ENCODE data around the gene MCM6.
"Not testable (repeated sequence)": the region's sequence is repeated elsewhere in the genome, so short reads cannot be mapped to it uniquely, and the experiment has no call there.

Gene MCM6

DNA sequence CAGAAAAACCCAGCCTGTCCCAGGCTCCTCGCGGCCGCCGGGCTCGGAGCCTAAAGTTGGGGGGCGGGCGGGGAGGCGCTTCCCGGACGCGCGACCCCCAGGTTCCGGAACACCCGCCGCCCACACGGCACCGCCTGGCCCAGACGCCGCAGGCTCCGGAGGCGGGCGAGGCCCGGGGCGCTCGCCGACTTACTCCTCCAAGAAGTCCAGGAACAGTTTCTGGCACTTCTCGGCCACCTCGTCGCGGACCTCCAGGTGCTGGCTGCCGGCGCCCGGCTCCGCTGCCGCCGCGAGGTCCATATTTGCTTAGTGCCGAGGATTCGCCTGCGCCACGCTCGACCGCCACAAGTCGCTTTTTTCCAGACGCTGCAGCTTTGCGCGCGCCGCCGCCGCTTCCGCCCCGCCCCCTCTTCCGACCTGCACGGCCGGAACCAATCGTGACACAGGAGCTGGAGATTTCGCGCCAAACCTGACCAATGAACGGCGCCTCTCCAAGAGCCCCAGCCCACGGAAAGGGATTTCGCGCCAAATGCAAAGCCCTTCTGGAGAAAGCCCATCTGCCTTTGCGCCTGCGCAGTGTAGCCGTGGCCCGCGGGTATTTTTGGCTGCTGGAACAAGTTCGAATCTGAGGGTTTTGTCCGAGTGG lies at the start of gene MCM6:
TSS of gene MCM6 (minus strand) at position 378 of the 646 bp plus-strand sequence. CDS start at position 300, 78 bp downstream.
- peak; percentile 99 for DNase-seq

DNA sequence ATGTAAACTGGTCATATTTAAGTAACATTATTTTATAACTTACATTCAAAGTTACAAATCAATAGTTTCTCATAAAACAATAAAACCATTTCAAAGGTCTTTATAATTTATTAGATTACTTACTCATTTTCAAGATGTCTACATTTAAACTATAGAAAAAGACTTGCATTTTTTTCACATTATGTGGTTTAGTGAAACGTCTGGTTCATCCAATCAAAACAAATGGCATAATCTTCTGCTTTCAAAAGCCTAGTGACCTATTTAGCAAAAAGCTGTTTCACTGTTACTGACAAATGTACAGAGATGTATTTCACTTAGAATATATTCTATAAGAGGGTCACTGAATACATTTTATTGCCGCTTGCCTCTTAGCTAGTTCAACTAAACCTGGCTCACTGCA lies 49.3 kb upstream of the MCM6 start:
- DNase-seq, result no peak

DNA sequence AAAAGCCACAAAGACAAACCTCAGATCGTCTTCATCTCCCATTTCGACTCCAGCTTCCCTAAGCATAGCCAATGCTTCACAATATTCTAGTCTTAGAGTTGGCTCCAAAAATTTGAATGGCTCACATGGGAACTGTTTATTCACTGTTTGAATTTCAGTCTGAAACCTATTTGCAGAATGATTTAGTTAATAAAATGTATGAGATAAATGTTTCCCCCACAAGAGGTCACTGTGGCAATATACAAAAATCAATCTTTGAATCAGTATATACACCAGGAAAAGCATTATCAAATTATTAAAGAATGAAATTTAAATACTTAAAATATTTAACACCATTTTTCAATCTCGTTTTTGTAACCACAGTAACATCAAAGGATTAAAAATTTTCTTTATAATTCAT lies 40.0 kb upstream of the MCM6 start:
- DNase-seq, result peak; percentile 8 to 82

DNA sequence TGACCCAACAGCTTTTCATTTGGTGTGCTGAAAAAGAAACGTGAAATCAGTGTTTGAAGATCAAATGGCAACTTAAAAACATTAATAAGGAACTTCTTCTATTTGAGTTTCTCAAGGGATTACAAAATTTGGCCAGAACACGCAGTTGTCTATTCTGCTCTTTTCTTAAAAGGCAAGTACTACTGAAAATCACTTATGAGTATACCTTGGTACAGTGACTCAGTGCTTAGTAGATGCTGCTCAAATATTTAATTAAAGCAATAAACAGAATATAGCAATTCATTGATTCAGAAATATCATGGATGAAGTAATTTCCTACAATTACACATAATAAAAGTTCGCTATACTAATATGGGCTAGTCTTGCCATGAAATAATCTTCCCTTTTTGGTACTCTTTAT lies 38.2 kb upstream of the MCM6 start:
- DNase-seq, result no peak

DNA sequence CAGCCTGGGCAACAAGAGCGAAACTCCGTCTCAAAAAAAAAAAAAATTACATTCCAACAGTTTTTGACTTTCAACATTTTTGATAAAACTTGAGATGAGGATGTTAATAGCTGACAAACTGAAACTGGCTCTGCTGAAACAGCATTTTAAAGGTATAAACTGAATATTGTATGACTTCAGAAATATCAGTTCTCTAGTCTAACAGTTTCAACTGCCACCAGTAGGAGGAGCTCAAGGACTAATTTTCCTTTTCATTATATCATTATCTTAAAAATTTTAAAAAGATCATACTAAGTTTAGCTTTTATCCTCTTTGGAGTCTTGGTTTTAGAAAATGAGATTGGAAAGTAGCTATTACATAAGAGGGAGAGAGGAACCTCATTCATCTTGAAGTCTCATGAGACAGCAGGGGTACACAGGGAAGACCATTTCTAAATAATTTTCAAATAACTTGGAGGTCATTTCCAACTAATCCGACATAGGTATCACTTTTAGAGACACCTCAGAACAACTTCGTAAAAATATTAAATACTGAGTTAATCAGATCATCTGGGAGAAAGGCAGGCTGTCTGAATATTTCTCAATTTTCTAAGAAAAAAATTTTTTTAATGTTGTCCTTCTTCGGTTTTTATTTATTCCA lies 37.6 kb upstream of the MCM6 start:
- peak; percentile 38 to 91 for DNase-seq

DNA sequence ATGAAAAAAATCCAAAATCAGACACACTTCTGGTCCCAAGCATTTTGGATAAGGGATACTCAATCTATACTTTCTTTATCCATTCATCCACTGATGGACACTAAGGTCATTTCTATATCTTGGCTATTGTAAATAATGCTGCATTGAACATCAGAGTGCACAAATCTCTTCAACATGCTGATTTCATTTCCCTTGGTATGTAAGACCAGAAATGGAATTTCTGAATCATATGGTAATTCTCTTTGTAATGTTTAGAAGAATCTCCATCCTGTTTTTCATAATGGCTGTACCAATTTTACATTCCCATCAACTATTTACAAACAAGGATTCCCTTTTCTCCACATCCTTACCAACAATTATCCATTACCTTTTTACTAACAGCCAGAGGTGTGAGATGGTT lies 33.7 kb upstream of the MCM6 start:
- no peak for DNase-seq

DNA sequence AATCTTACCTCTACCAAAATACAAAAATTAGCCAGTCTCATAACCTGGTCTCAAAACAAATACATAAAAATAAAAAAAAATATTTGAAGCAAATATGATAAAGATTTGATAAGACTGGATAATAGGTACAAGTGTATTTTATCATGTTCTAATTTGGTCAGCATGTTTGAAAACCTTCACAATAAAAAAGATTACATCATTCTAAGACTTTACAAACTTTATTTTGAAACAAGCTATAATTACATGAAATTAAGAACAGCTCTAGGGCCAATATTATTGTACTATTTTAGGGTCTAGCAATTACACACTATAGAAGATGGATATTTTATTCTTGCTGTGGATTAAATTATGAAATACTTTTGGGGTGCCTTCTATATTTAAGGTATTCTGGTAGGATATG lies 29.4 kb upstream of the MCM6 start:
- no peak for DNase-seq

DNA sequence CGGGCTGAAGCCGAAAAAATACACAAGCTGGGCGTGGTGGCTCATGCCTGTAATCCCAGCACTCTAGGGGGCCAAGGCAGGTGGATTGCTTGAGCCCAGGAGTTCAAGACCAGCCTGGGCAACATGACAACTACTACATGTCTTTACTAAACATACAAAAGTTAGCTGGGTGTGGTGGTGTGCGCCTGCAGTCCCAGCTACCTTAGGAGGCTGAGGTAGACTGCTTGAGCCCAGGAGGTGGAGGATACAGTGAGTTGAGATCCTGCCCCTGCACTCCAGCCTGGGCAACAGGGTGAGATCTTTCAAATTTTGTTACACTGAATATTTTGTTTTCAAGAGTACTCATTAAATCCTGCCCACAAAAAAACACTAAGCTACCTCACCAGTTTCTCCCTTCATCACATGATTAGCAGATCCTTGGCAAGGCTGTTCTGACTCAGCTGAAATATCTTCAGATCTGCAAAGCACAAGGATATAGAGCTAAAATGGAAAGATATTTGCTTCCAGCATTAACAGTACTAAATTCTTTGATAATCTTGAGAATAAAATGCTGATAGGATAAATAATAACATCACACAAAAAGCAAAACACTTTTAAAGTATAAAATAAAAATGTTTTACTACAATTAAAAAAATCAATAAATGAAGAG lies 28.2 kb upstream of the MCM6 start:
- peak in 1 of 2 donors; percentile 8 for DNase-seq

DNA sequence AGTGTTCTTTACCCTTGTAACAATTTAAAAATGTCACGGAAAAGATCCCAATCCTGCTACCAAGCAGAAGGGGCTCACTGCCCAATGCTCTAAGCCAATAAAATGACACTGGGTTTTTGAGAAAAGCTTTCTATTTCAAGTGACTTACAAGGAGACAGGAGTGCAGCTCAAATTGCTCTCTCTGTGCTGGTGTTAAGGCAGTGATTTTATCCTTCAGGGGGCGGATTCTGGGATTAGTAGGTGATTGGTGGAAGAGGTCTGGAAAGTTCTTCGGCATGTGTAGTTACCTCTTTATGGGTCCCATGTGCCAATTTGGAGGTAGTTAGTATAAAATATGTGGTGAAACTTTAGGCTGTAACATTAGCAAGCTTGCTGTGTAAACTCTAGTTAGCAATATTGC lies 27.4 kb upstream of the MCM6 start:
- DNase-seq, result no peak

DNA sequence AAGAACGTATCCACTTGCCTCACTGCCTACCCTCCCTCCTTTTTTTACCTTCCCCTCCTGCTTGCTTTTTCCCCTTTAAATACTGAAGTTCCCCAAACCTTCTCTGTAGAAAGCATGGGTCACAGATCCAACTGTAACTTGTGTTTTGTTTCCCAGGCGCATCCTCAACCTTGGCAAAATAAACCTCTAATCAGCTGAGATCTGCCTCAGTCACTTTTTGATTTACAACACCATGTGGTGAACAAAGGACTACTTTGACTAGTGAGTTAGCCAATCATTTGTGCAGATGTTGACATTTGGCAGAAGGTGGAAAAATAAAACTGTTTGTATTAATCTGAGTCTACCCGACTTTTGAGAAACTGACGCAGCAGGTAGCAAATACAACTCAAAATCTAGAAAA lies 23.3 kb upstream of the MCM6 start:
- no peak for DNase-seq

DNA sequence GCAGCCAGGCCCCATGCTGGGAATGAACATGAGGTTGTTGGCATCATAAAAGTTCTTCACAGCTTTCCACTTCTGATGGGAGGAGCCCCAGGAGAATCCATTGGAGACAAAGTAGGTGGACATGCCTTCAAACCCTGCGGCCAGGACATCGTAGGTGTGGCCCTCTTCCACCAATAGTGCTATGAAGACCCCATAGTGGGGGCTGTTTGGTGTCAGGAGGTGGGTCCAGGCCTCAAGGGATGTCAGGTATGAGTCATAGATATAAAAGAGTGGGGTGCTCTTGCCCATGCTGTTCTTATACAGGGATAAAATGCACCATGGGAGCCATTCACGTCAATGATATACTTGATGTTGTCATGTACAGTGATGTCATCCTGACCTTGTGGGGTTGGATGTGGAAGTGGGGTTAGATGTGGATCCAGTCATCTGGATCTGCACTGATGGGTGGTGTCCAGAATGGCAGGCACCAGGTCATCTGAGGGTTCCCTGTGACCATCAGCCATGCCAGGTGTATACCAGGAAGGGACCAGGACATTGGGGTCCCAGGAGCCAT lies 22.1 kb upstream of the MCM6 start:
- no peak for DNase-seq

DNA sequence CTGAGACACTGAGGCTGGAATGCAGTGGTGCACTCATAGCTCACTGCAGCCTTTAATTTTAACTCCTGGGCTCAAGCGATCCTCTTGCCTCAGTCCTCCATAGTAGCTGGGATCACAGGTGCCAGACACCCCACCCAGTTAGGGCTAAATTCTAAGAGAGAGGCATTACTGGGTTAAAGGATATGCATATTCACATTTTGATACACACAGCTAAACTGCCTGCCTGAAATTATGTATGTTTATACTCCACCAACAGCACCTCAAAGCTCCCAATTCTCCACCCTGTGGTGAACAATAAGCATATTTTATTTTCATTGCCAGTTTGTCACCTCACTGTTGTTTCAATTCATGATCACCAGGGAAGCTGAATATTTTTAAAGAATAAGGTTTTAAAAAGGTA lies 18.7 kb upstream of the MCM6 start:
- DNase-seq, result no peak

DNA sequence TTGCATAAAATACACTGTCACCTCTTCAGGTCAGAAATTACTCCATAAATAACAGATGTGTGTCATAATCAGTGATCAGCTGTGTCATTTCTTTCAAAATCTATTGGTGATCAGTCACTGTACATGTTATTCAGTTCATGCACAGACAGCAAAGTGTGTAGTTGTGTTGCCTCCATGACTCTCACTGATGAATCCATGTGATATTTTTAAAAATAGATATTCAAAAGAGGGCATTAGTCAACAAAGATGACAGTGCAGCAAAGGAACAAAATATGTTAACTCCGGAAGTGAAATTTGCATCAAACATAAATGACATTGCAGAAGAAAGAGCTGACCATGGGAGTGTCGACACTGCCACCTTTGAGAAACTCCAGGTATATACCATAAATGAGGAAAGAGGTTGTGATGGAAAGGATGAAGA lies 17.1 kb upstream of the MCM6 start:
- peak; percentile 48 to 76 for DNase-seq

DNA sequence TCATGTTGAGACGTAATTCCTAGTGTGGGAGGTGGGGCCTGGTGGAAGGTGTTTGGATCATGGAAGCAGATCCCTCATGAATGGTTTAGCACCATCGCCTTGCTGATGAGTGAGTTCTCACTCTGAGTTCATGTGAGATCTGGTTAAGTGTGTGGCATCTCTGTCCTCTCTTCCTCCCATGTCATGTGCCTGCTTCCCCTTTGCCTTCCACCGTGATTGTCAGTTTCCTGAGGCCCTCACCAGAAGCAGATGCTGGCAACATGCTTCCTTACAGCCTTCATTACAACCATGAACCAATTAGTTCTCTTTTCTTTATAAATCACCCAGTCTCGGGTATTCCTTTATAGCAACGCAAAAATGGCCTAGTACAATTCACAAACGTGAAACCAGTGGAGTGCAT lies 14.6 kb upstream of the MCM6 start:
- peak; percentile 43 to 49 for DNase-seq

DNA sequence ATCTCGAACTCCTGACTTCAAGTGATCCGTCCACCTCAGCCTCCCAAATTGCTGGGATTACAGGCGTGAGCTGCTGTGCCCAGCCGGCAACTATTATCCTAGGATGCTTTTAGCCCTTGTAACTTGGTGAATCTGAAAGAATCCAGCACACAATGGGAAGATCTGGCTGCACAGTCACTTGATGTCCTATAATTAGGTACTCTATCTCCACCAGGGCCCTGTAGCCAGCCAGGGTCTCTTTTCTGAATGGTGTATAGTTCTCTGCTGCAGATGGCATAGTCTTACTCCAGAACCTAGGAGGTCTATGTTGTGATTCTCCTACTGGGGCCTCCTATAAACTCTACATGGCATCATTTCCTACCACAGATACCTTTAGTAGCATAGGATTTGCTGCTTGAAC lies 13.9 kb upstream of the MCM6 start:
- no peak for DNase-seq

DNA sequence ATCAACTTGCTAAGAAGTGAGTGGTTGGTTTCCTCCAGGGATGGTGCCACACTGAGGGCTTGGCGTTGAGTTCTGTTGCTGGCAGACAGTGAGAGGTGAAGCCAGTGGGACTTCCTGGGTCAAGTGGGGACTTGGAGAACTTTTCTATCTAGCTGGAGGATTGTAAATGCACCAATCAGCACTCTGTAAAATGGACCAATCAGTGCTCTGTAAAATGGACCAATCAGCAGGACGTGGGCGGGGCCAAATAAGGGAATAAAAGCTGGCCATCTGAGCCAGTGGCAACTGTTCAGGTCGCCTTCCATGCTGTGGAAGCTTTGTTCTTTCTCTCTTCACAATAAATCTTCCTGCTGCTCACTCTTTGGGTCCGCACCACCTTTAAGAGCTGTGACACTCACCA lies 12.3 kb upstream of the MCM6 start:
- not testable (repeated sequence) for DNase-seq

DNA sequence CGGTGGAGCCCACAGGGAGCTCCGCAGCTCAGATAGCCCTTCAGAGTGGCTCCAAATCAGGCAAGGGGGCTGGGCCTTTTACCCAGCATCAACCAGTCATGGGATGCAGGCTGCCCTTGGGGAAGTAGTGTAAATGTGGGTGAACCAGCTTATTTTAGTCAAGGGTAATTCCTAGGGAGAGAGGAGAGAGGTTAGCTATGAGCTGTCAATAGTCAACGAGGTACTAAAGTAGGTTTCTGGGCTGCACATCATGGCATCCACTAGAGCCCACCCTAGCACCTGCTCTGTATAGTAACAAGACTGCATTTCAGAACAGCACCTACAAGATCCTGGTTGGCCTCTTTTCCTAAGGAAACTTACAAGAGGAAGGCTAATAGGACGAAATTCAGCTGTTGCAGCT lies 9.5 kb upstream of the MCM6 start:
- DNase-seq, result peak in 1 of 2 donors; percentile 36

DNA sequence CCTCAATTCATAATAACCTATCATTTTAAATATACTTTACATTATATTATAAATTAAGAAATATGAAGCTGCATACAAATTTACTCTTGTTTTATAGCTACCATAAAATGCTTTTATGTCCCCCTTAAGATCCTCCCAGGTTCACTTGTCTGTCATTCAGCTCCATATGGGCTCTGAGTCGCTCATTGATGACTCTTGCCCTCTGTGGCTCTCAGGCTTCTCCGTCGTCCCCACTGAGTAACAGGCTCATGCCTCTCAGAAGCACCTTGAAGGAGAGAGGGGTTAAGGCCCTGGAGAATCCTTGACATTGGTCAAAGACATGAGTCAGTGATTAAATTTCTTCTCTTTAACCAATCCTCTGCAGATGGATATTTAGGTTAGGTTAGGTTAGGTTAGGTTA lies 6.2 kb upstream of the MCM6 start:
- DNase-seq, result no peak

DNA sequence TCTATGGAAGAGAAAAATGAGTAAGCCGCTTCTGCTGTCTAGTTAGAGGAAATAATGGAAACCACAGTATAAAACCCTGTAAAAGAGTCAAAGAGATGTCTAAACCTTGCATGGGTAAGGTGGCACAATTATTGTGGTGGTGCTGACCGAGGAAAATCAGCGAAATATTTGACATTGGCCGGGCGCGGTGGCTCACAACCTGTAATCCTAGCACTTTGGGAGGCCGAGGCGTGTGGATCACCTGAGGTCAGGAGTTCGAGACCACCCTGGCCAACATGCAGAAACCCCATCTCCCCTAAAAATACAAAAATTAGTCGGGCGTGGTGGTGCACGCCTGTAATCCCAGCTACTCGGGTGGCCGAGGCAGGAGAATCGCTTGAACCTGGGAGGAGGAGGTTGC lies 527 bp upstream of the MCM6 start:
- DNase-seq, result not testable (repeated sequence)

DNA sequence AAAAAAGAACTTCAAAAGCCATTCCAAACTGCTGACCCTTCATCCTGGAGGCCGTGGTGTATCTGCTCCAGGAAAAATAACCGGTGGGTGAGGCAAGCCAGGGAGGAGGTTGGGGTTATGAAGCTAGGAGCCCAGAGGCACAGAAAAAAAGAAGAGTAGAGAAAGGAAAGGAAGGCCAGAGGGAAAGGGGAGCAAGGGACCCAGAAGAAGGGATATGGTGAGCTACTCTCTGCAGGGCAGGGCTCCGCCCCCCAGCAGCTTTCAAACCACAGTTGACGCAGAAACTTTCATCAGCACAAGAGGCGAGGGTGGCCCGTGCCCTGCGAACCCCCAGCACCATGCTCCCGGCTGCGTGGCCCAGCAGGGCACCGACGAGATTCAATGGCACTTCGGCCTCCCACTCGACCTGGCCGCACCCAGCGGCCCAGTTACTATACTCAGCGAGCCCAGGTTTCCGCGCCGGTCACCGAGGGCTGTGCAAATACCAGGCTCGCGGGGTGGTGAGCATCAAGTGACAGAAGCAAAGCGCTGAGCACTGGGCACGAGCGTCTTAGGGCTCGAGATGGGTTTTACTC lies 665 bp downstream of the MCM6 start:
- DNase-seq, result peak; percentile 41 to 48

DNA sequence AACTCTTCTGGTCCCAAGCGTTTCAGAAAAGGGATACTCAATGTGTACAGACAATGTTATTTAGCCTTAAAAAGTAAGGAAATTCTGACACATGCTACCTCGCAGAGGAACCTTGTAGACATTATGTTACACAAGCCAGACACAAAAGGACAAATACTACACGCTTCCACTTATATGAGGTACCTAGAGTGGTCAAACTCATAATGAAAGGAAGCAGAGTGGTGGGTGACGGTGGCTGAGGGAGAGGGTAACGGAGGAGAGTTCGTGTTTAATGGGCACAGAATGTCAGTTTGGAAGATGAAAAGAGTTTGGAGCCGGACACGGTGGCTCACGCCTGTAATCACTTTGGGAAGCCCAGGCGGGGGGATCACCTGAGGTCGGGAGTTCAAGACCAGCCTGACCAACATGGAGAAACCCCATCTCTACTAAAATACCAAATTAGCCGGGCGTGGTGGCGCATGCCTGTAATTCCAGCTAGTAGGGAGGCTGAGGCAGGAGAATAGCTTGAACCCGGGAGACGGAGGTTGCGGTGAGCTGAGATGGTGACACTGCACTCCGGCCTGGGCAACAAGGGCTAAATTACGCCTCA lies 1.4 kb downstream of the MCM6 start:
- no peak for DNase-seq

DNA sequence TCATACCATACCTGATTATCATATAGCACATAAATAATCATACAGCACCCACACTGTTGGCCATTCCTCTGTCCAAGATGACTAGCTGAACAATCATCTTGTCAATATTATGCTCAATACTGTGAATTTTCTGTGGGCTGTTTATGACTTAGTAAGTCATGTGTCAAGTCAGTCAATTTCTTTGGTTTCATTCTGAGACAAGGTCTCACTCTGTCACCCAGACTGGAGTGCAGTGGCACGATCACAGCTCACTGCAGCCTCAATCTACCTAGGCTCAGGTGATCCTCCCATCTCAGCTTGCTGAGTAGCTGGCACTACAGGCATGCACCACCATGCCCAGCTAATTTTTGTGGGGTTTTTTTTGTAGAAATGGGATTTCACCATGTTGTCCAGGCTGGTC lies 5.7 kb downstream of the MCM6 start:
- no peak for DNase-seq

DNA sequence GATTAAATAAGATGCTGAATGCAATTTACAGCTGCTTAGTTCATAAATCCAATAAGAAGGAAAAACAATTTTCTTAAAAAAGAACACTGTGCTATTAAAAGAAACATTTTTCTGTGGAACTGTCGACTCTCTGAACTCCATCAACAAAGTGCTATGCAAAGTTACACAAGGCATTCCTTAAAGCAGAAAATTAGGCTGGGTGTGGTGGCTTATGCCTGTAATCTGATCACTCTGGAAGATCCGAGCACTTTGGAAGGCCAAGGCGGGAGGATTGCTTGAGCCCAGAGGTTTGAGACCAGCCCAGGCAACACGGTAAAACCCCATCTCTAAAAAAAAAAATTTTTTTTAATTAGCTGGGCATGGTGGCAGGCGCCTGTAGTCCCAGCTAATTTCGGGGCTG lies 13.0 kb downstream of the MCM6 start:
- no peak for DNase-seq
